IMR-90 (cell line): ENCODE data around the gene CD2AP. TPM values are rescaled to one million over a fixed set of nuclear protein-coding genes. Genes with fewer than 3 reads are reported as not detected.

Source experiments
- ATAC-seq: fragments of 200-7000 bp; cut with Tn5 transposase; 2 replicates; pipeline ENCODE4 v1.9.1; 2020; ENCODE audit warnings: low read depth, mild to moderate bottlenecking, moderate library complexity
- BruUV-seq: library from RNA; stranded (reverse); fragments of 400-500 nt; replicated peaks from 2 replicates; lab custom pipeline; 2021; lab: Mats Ljungman, UMichigan
- CTCF ChIA-PET: fragments of 300-600 bp; formaldehyde crosslinking; extraction: SDS; loops from one replicate; lab custom pipeline; 2021; ENCODE audit warnings: antibody characterized with exemption; lab: Yijun Ruan, JAX
- POLR2A ChIA-PET: fragments of 300-600 bp; sonication (Branson Sonifier 250); formaldehyde crosslinking; loops from one replicate; lab custom pipeline; 2022; ENCODE audit warnings: antibody characterized with exemption; ENCODE audit not compliant: unreplicated experiment; lab: Charles Lee
- DNase-seq: peaks from one replicate; pipeline ENCODE4 v3.0.0; 2013
- H2AFZ ChIP-seq: replicated peaks from 2 replicates; pipeline ENCODE3; 2013; ENCODE audit warnings: low read length, mild to moderate bottlenecking; ENCODE audit not compliant: poor library complexity
- H2AK5ac ChIP-seq: 2 replicates; pipeline ENCODE4 v1.6.1; 2013; ENCODE audit warnings: low read depth, low read length, inconsistent platforms
- H2AK9ac ChIP-seq: replicated peaks from 2 replicates; pipeline ENCODE3; 2013; ENCODE audit warnings: mild to moderate bottlenecking, low read depth, low read length, moderate library complexity; ENCODE audit not compliant: poor library complexity
- H2BK120ac ChIP-seq: 2 replicates; pipeline ENCODE4 v1.6.1; 2013; ENCODE audit warnings: low read depth, low read length, inconsistent platforms
- H2BK15ac ChIP-seq: 3 replicates; pipeline ENCODE4 v1.6.1; 2013; ENCODE audit warnings: low read depth, low read length, inconsistent platforms
- H2BK20ac ChIP-seq: 2 replicates; pipeline ENCODE4 v1.6.1; 2013; ENCODE audit warnings: low read depth, mild to moderate bottlenecking, inconsistent platforms, low read length, moderate library complexity
- H2BK5ac ChIP-seq: 2 replicates; pipeline ENCODE4 v1.6.1; 2013; ENCODE audit warnings: mild to moderate bottlenecking, low read depth, low read length, inconsistent platforms; ENCODE audit not compliant: poor library complexity, severe bottlenecking
- H3K14ac ChIP-seq: replicated peaks from 2 replicates; pipeline ENCODE4 v1.6.1; 2013; ENCODE audit warnings: low read depth, low read length, inconsistent platforms
- H3K18ac ChIP-seq: 2 replicates; pipeline ENCODE4 v1.6.1; 2013; ENCODE audit warnings: low read depth, low read length, control low read depth
- H3K23ac ChIP-seq: 2 replicates; pipeline ENCODE4 v1.6.1; 2013; ENCODE audit warnings: low read depth, low read length, inconsistent platforms
- H3K27ac ChIP-seq: 2 replicates; pipeline ENCODE4 v1.5.1; 2013; ENCODE audit warnings: mild to moderate bottlenecking, control low read depth, low read length; ENCODE audit not compliant: insufficient read depth
- H3K27me3 ChIP-seq: 2 replicates; pipeline ENCODE4 v1.6.1; 2013; ENCODE audit warnings: low read length; ENCODE audit not compliant: control insufficient read depth, insufficient read depth
- H3K36me3 ChIP-seq: 2 replicates; pipeline ENCODE4 v1.6.1; 2013; ENCODE audit warnings: low read length, mixed read lengths; ENCODE audit not compliant: control insufficient read depth, insufficient read depth
- H3K4ac ChIP-seq: 2 replicates; pipeline ENCODE4 v1.6.1; 2013; ENCODE audit warnings: low read depth, low read length, inconsistent platforms
- H3K4me1 ChIP-seq: 2 replicates; pipeline ENCODE4 v1.6.1; 2013; ENCODE audit warnings: low read length, mixed read lengths; ENCODE audit not compliant: control insufficient read depth, insufficient read depth
- H3K4me2 ChIP-seq: 2 replicates; pipeline ENCODE4 v1.6.1; 2013; ENCODE audit warnings: low read depth, mild to moderate bottlenecking, control low read depth, low read length, moderate library complexity
- H3K4me3 ChIP-seq: 2 replicates; pipeline ENCODE4 v1.5.1; 2013; ENCODE audit warnings: low read depth, mild to moderate bottlenecking, control low read depth, low read length, moderate library complexity; ENCODE audit not compliant: insufficient read depth
- H3K56ac ChIP-seq: 2 replicates; pipeline ENCODE4 v1.6.1; 2013; ENCODE audit warnings: low read length, inconsistent platforms; ENCODE audit not compliant: insufficient read depth; ENCODE audit errors: extremely low read depth
- H3K79me1 ChIP-seq, 2 experiments: 2 replicates each; pipeline ENCODE4 v1.6.1; 2013; ENCODE audit warnings: low read length in 2 of 2, inconsistent platforms in 1 of 2, low read depth in 1 of 2
- H3K9ac ChIP-seq: 2 replicates; pipeline ENCODE4 v1.6.1; 2013; ENCODE audit warnings: low read depth, low read length, control low read depth
- H3K9me1 ChIP-seq: 2 replicates; pipeline ENCODE4 v1.6.1; 2013; ENCODE audit warnings: low read length, inconsistent platforms; ENCODE audit not compliant: insufficient read depth
- H3K9me3 ChIP-seq: 2 replicates; pipeline ENCODE4 v1.6.1; 2013; ENCODE audit warnings: low read length; ENCODE audit not compliant: control insufficient read depth, insufficient read depth
- H4K20me1 ChIP-seq: 2 replicates; pipeline ENCODE4 v1.6.1; 2013; ENCODE audit warnings: low read length, inconsistent platforms; ENCODE audit not compliant: insufficient read depth
- H4K5ac ChIP-seq: 2 replicates; pipeline ENCODE4 v1.6.1; 2013; ENCODE audit warnings: mild to moderate bottlenecking, low read depth, low read length, control low read depth
- H4K8ac ChIP-seq, 2 experiments: 2 replicates each; pipeline ENCODE4 v1.6.1; 2013; ENCODE audit warnings: low read depth in 2 of 2, low read length in 2 of 2, control low read depth in 1 of 2, inconsistent platforms in 1 of 2
- H4K91ac ChIP-seq: 2 replicates; pipeline ENCODE4 v1.6.1; 2013; ENCODE audit warnings: low read depth, low read length, inconsistent platforms; ENCODE audit not compliant: insufficient read depth
- BHLHE40 ChIP-seq: fragments of 150-350 bp; IDR thresholded peaks from 2 replicates; pipeline ENCODE4 v1.6.1; 2016; ENCODE audit warnings: mild to moderate bottlenecking, low read depth, low read length
- CEBPB ChIP-seq: IDR thresholded peaks from 2 replicates; pipeline ENCODE4 v1.6.1; 2012; ENCODE audit warnings: low read depth, low read length, improper control_type of control experiment
- CHD1 ChIP-seq: IDR thresholded peaks from 2 replicates; pipeline ENCODE4 v1.6.1; 2012; ENCODE audit warnings: low read depth, low read length, improper control_type of control experiment
- CTCF ChIP-seq: conservative IDR thresholded peaks from 2 replicates; pipeline ENCODE4 v1.5.1; 2012; ENCODE audit warnings: mild to moderate bottlenecking, low read depth, low read length, improper control_type of control experiment
- ELK1 ChIP-seq: fragments of 150-350 bp; IDR thresholded peaks from 2 replicates; pipeline ENCODE4 v1.6.1; 2016; ENCODE audit warnings: low read depth, mild to moderate bottlenecking, low read length, moderate library complexity, borderline replicate concordance
- FOS ChIP-seq: fragments of 150-350 bp; IDR thresholded peaks from 2 replicates; pipeline ENCODE4 v1.6.1; 2016; ENCODE audit warnings: low read depth, low read length
- MAFK ChIP-seq: IDR thresholded peaks from 2 replicates; pipeline ENCODE4 v1.6.1; 2012; ENCODE audit warnings: low read depth, low read length, improper control_type of control experiment
- MAZ ChIP-seq: IDR thresholded peaks from 2 replicates; pipeline ENCODE4 v1.6.1; 2012; ENCODE audit warnings: low read depth, mild to moderate bottlenecking, low read length, improper control_type of control experiment, moderate library complexity, borderline replicate concordance
- MXI1 ChIP-seq: IDR thresholded peaks from 2 replicates; pipeline ENCODE4 v1.6.1; 2012; ENCODE audit warnings: low read depth, mild to moderate bottlenecking, low read length, moderate library complexity, borderline replicate concordance
- NFE2L2 ChIP-seq: fragments of 150-350 bp; IDR thresholded peaks from 2 replicates; pipeline ENCODE4 v1.6.1; 2016; ENCODE audit warnings: low read depth, mild to moderate bottlenecking, low read length
- POLR2A ChIP-seq: IDR thresholded peaks from 2 replicates; pipeline ENCODE4 v1.6.1; 2012; ENCODE audit warnings: mild to moderate bottlenecking, low read depth, low read length
- RAD21 ChIP-seq: IDR thresholded peaks from 2 replicates; pipeline ENCODE4 v1.6.1; 2012; ENCODE audit warnings: low read length, improper control_type of control experiment
- RCOR1 ChIP-seq: IDR thresholded peaks from 2 replicates; pipeline ENCODE4 v1.6.1; 2012; ENCODE audit warnings: mild to moderate bottlenecking, low read length, improper control_type of control experiment; ENCODE audit not compliant: insufficient replicate concordance
- RFX5 ChIP-seq: IDR thresholded peaks from 2 replicates; pipeline ENCODE4 v1.8.0; 2012; ENCODE audit warnings: low read depth, mild to moderate bottlenecking, low read length, moderate library complexity
- SMC3 ChIP-seq: fragments of 150-350 bp; IDR thresholded peaks from 2 replicates; pipeline ENCODE4 v1.6.1; 2016; ENCODE audit warnings: low read depth, mild to moderate bottlenecking, antibody characterized with exemption, low read length, moderate library complexity
- USF2 ChIP-seq: fragments of 150-350 bp; IDR thresholded peaks from 2 replicates; pipeline ENCODE4 v1.6.1; 2017; ENCODE audit warnings: mild to moderate bottlenecking, antibody characterized with exemption, low read length, low read depth
- dilution Hi-C: fragments of 300-500 bp; cut with HindIII; formaldehyde crosslinking; loops from one replicate; pipeline ENCODE4 v1.14.3; 2018; ENCODE audit warnings: low sequenced_read_pairs; ENCODE audit not compliant: unreplicated experiment
- in situ Hi-C: fragments of 300-500 bp; cut with MboI; formaldehyde crosslinking; loops from 3 replicates; pipeline ENCODE4 v1.14.3; 2019; ENCODE audit warnings: low sequenced_read_pairs, inconsistent platforms, mixed read lengths
- intact Hi-C: fragments of 100-400 bp; cut with micrococcal nuclease; formaldehyde crosslinking; loops from 2 replicates; pipeline ENCODE4 v1.10.0; 2022
- polyA plus RNA-seq, 3 experiments: library from polyadenylated mRNA; depleted of rRNA; stranded (reverse); fragments of >200 nt; gene quantifications; 2 replicates each; pipeline ENCODE4 v1.2.3, GENCODE V29; 2012; ENCODE audit warnings: low replicate concordance in 1 of 3
- total RNA-seq: library from RNA; depleted of rRNA; stranded (reverse); fragments of >200 nt; gene quantifications from 2 replicates; pipeline ENCODE4 v1.2.3, GENCODE V29; 2012

Gene CD2AP
- total and polyA plus RNA-seq, 2 of the 4 experiments (the other 2 are of a cell fraction): 5.3 to 7.5 TPM

GRCh38 chr6:47587493-47587892, 109.9 kb downstream of the CD2AP start:
- DNase-seq (peak; percentile 45), ATAC-seq (peak; percentile 63)
- peaks cover 4% of the 10 kb centered on the region; the same call in 1 of the 2 replicates for H3K4me1 ChIP-seq
- H2AK5ac ChIP-seq: no peak overlapping the region
- no peak overlapping the region for H3K4me3 ChIP-seq
- CTCF ChIA-PET: no interaction called here
- H3K9me3 ChIP-seq: no peaks in the 10 kb centered on the region
- dilution Hi-C loops (no loop called here), in situ Hi-C loops (no loop called here), intact Hi-C loops (loop anchor here (5.0 kb wide), 1 partner anchor 110 kb away; the partner anchor contains the start of gene CD2AP)
- H2BK15ac ChIP-seq: no peak overlapping the region
- POLR2A ChIA-PET: no interaction called here
- H3K4me2 ChIP-seq: peak overlapping the region; percentile 44; the same call in 1 of the 2 replicates
- H3K56ac ChIP-seq: no peak overlapping the region
- BruUV-seq: no TSS peak
- H2AK9ac ChIP-seq: no peak overlapping the region
- peak overlapping the region in 1 of 2 experiments; percentile 63; a peak in 2 of 4 replicates for H4K8ac ChIP-seq
- TF ChIP-seq ELK1 (no peak), USF2 (no peak), CTCF (no peak), CEBPB (no peak), POLR2A (no peak), RCOR1 (no peak), SMC3 (no peak), MAFK (no peak), CHD1 (no peak), RAD21 (no peak), BHLHE40 (no peak), RFX5 (no peak), MXI1 (no peak), MAZ (no peak), NFE2L2 (no peak), FOS (no peak)
- H2BK5ac ChIP-seq: peak overlapping the region; percentile 43
- peak overlapping the region; percentile 57 for H2BK120ac ChIP-seq
- 0 out of 2 replicates have a peak overlapping the region, but pooled peaks have one; percentile 48 for H3K14ac ChIP-seq
- peak overlapping the region; percentile 51; the same call in 1 of the 2 replicates for H3K23ac ChIP-seq
- no peak overlapping the region for H2AFZ ChIP-seq
- no peaks in the 10 kb centered on the region for H4K20me1 ChIP-seq
- no peak overlapping the region; the same call in 1 of the 2 replicates for H4K5ac ChIP-seq
- no peak overlapping the region for H3K27ac ChIP-seq
- H3K4ac ChIP-seq: peak overlapping the region; percentile 56; the same call in 1 of the 2 replicates
- no peak overlapping the region for H3K9ac ChIP-seq
- peak overlapping the region; percentile 35; the same call in 1 of the 2 replicates for H2BK20ac ChIP-seq
- H3K27me3 ChIP-seq: no peaks in the 10 kb centered on the region
- H3K36me3 ChIP-seq: peaks cover 11% of the 10 kb centered on the region
- no peaks in the 10 kb centered on the region for H3K9me1 ChIP-seq
- H3K79me1 ChIP-seq: no peaks in the 10 kb centered on the region
- H3K18ac ChIP-seq: peak overlapping the region; percentile 57; the same call in 1 of the 2 replicates
- H4K91ac ChIP-seq: no peak overlapping the region
